Glutamatergic neuron (in vitro differentiated cells): ENCODE measurements around the gene FAM83E. TPM values are rescaled to one million over a fixed set of nuclear protein-coding genes. Genes with fewer than 3 reads are reported as not detected.
A peak's percentile ranks its signal among the peaks of the same experiment; 100 is the strongest.
"Not testable (repeated sequence)": the region's sequence is repeated elsewhere in the genome, so short reads cannot be mapped to it uniquely, and the experiment has no call there.

Experiments used
- DNase-seq: peaks from one replicate; pipeline ENCODE4 v3.0.0; 2022
- H3K27ac Mint-ChIP-seq: one replicate; pipeline ENCODE4 v1.8.0; 2020; ENCODE audit warnings: mild to moderate bottlenecking, mixed read lengths, inconsistent platforms; ENCODE audit not compliant: unreplicated experiment
- H3K27me3 Mint-ChIP-seq: one replicate; pipeline ENCODE4 v1.8.0; 2020; ENCODE audit warnings: mild to moderate bottlenecking, moderate library complexity, mixed read lengths, inconsistent platforms; ENCODE audit not compliant: unreplicated experiment
- H3K36me3 Mint-ChIP-seq: one replicate; pipeline ENCODE4 v1.8.0; 2020; ENCODE audit warnings: mild to moderate bottlenecking, mixed read lengths, inconsistent platforms; ENCODE audit not compliant: unreplicated experiment
- H3K4me1 Mint-ChIP-seq: one replicate; pipeline ENCODE4 v1.8.0; 2020; ENCODE audit warnings: mild to moderate bottlenecking, low read depth, mixed read lengths, inconsistent platforms; ENCODE audit not compliant: unreplicated experiment
- H3K4me3 Mint-ChIP-seq: one replicate; pipeline ENCODE4 v1.8.0; 2020; ENCODE audit warnings: mild to moderate bottlenecking, mixed read lengths, inconsistent platforms; ENCODE audit not compliant: unreplicated experiment
- H3K9me3 Mint-ChIP-seq: one replicate; pipeline ENCODE4 v1.8.0; 2020; ENCODE audit warnings: mild to moderate bottlenecking, moderate library complexity, mixed read lengths, inconsistent platforms; ENCODE audit not compliant: unreplicated experiment
- CTCF ChIP-seq: fragments of 200-600 bp; sonication (generic); IDR thresholded peaks from one replicate; pipeline ENCODE4 v1.5.0; 2021; ENCODE audit not compliant: partially characterized antibody, unreplicated experiment
- total RNA-seq: library from RNA; stranded (reverse); fragmentation: NEBNext Ultra II Directional; extraction: Animal tissue kit (Norgen Biotek cat#: 25700); gene quantifications from one replicate; pipeline ENCODE4 v1.2.1, GENCODE V29; 2021; ENCODE audit not compliant: unreplicated experiment

The FAM83E gene
- total RNA-seq, 1 donor from 2014 or later = 1.5 TPM

- Mint-ChIP-seq H3K4me3 (no peak overlapping the region), H3K36me3 (no peaks in the 10 kb centered on the region), H3K4me1 (peaks cover 1% of the 10 kb centered on the region), H3K27me3 (peaks cover 2% of the 10 kb centered on the region), H3K9me3 (no peaks in the 10 kb centered on the region), H3K27ac (no peak overlapping the region)
- DNase-seq = peak; percentile 58
- no peak for TF ChIP-seq CTCF
These were observed 46.2 kb upstream of the FAM83E start for GRCh38 chr19:48660852-48661710.

- Mint-ChIP-seq H3K4me1 (peaks cover 3% of the 10 kb centered on the region), H3K27ac (no peak overlapping the region), H3K36me3 (no peaks in the 10 kb centered on the region), H3K27me3 (peaks cover 2% of the 10 kb centered on the region), H3K9me3 (peaks cover 1% of the 10 kb centered on the region), H3K4me3 (no peak overlapping the region)
- TF ChIP-seq CTCF = no peak
- DNase-seq = no peak
These were observed 44.9 kb upstream of the FAM83E start for GRCh38 chr19:48659768-48660167.

GRCh38 chr19:48658483-48658882 is 43.6 kb upstream of the FAM83E start:
- H3K4me3 Mint-ChIP-seq = peak overlapping the region; percentile 14
- TF ChIP-seq CTCF = no peak

GRCh38 chr19:48657828-48658227 is 43.0 kb upstream of the FAM83E start:
- not testable (repeated sequence) for H3K36me3 Mint-ChIP-seq, H3K9me3 Mint-ChIP-seq, H3K4me1 Mint-ChIP-seq, DNase-seq, H3K27me3 Mint-ChIP-seq, H3K4me3 Mint-ChIP-seq, H3K27ac Mint-ChIP-seq

More at GRCh38 chr19:48658483-48658882, 43.6 kb upstream of the FAM83E start:
- H3K36me3 Mint-ChIP-seq = no peaks in the 10 kb centered on the region
- H3K27me3 Mint-ChIP-seq = peaks cover 4% of the 10 kb centered on the region
- no peak overlapping the region for H3K27ac Mint-ChIP-seq
- peaks cover 3% of the 10 kb centered on the region for H3K4me1 Mint-ChIP-seq
- no peak for DNase-seq
- H3K9me3 Mint-ChIP-seq = peaks cover 1% of the 10 kb centered on the region

- Mint-ChIP-seq H3K36me3 (no peaks in the 10 kb centered on the region), H3K4me1 (peaks cover 3% of the 10 kb centered on the region), H3K9me3 (peaks cover 1% of the 10 kb centered on the region), H3K27ac (no peak overlapping the region), H3K4me3 (no peak overlapping the region), H3K27me3 (peaks cover 6% of the 10 kb centered on the region)
- no peak for TF ChIP-seq CTCF
- DNase-seq = no peak
These were observed 42.1 kb upstream of the FAM83E start for GRCh38 chr19:48656840-48657474.
